ENCODE results near the gene CCL20.

DNA sequence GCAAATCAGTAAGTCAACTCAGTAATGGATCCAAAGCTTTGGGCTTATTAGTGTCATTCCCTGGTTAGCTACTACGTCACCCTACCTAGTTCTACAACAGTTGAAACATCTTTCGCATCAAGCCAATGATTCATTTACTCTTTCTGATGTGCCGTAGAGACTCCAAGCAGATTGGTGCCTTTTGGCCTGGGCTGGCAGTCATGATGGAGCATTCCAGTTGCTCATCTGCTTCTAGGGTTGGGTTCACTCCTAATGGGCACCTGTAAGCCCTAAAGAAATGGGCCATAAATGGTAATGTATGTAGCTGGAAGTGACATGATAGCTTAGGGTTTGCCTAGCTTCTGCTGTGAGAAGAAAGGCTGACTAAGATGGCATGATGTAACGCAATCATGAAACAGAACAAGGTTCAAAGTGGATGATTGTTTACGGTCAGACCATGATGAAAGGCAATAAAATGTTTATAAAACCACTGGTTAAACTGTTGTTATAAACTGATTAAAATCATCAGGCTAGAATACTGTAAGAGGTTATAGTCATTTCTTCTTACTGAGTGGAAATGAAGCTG is 20.4 kb upstream of the CCL20 start:
- TF ChIP-seq, protein P1, sequence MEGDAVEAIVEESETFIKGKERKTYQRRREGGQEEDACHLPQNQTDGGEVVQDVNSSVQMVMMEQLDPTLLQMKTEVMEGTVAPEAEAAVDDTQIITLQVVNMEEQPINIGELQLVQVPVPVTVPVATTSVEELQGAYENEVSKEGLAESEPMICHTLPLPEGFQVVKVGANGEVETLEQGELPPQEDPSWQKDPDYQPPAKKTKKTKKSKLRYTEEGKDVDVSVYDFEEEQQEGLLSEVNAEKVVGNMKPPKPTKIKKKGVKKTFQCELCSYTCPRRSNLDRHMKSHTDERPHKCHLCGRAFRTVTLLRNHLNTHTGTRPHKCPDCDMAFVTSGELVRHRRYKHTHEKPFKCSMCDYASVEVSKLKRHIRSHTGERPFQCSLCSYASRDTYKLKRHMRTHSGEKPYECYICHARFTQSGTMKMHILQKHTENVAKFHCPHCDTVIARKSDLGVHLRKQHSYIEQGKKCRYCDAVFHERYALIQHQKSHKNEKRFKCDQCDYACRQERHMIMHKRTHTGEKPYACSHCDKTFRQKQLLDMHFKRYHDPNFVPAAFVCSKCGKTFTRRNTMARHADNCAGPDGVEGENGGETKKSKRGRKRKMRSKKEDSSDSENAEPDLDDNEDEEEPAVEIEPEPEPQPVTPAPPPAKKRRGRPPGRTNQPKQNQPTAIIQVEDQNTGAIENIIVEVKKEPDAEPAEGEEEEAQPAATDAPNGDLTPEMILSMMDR (conservative IDR thresholded peaks at IDR 0.05; ENCODE audit: low read depth, low read length): no peak
- no peak for TF ChIP-seq EZH2 (IDR thresholded peaks at IDR 0.05; ENCODE audit: borderline replicate concordance, low read depth, low read length, poor library complexity, severe bottlenecking)

All from A673 (cell line).